ENCODE measurements around the gene AGER. TPM values are rescaled to one million over a fixed set of nuclear protein-coding genes. Genes with fewer than 3 reads are reported as not detected.

Gene AGER
- total and polyA plus RNA-seq, 9 of the 15 experiments (the other 6 are each of a cell fraction or from before 2014, with no cell fraction given), result 1.2 to 11.5 (median 4.1) TPM

DNA sequence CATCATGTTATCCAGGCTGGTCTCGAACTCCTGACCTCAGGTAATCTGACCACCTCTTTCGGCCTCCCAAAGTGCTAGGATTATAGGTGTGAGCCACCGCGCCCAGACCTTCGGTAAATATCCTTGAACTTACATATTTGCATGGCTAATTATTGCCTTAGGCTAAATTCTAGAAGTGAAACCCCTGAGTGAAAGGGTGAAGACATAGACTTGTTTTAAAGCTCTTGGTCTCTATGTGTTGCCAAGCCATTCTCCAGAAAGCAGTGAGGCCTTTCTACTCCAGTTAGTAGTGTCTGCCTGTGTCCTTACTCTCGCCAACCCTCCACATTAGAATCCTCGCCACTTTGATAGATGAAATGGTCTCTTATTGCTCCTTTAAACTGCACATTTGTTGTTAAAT is 42.4 kb upstream of the AGER start (continued):
- TF ChIP-seq, protein P1, sequence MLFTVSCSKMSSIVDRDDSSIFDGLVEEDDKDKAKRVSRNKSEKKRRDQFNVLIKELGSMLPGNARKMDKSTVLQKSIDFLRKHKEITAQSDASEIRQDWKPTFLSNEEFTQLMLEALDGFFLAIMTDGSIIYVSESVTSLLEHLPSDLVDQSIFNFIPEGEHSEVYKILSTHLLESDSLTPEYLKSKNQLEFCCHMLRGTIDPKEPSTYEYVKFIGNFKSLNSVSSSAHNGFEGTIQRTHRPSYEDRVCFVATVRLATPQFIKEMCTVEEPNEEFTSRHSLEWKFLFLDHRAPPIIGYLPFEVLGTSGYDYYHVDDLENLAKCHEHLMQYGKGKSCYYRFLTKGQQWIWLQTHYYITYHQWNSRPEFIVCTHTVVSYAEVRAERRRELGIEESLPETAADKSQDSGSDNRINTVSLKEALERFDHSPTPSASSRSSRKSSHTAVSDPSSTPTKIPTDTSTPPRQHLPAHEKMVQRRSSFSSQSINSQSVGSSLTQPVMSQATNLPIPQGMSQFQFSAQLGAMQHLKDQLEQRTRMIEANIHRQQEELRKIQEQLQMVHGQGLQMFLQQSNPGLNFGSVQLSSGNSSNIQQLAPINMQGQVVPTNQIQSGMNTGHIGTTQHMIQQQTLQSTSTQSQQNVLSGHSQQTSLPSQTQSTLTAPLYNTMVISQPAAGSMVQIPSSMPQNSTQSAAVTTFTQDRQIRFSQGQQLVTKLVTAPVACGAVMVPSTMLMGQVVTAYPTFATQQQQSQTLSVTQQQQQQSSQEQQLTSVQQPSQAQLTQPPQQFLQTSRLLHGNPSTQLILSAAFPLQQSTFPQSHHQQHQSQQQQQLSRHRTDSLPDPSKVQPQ (CRISPR knock-in tag; IDR thresholded peaks at IDR 0.05; ENCODE audit: borderline replicate concordance), result no peak
- TF ChIP-seq HNRNPL (IDR thresholded peaks at IDR 0.05; ENCODE audit: low read depth, low read length), result no peak
- TF ChIP-seq ZNF561 (CRISPR knock-in tag; conservative IDR thresholded peaks at IDR 0.05), result no peak
- no peak for TF ChIP-seq KAT2B (IDR thresholded peaks at IDR 0.05; ENCODE audit: low read depth, low read length)
- no peak for TF ChIP-seq OTX1 (CRISPR knock-in tag; IDR thresholded peaks at IDR 0.05)
- no peak for TF ChIP-seq GATA2 (CRISPR knock-in tag; IDR thresholded peaks at IDR 0.05)
- TF ChIP-seq HDAC8 (tag; IDR thresholded peaks at IDR 0.05), result no peak
- TF ChIP-seq MCM3 (IDR thresholded peaks at IDR 0.05), result no peak
- TF ChIP-seq XRCC4 (IDR thresholded peaks at IDR 0.05; ENCODE audit: extremely low read depth, insufficient read depth, insufficient read length), result no peak
- TF ChIP-seq, protein P2, sequence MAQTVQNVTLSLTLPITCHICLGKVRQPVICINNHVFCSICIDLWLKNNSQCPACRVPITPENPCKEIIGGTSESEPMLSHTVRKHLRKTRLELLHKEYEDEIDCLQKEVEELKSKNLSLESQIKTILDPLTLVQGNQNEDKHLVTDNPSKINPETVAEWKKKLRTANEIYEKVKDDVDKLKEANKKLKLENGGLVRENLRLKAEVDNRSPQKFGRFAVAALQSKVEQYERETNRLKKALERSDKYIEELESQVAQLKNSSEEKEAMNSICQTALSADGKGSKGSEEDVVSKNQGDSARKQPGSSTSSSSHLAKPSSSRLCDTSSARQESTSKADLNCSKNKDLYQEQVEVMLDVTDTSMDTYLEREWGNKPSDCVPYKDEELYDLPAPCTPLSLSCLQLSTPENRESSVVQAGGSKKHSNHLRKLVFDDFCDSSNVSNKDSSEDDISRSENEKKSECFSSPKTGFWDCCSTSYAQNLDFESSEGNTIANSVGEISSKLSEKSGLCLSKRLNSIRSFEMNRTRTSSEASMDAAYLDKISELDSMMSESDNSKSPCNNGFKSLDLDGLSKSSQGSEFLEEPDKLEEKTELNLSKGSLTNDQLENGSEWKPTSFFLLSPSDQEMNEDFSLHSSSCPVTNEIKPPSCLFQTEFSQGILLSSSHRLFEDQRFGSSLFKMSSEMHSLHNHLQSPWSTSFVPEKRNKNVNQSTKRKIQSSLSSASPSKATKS (CRISPR knock-in tag; IDR thresholded peaks at IDR 0.05), result no peak
